ENCODE results near the gene TBX18. TPM values are rescaled to one million over a fixed set of nuclear protein-coding genes. Genes with fewer than 3 reads are reported as not detected.

The TBX18 gene
- total and polyA plus RNA-seq, 10 of the 15 experiments (the other 5 are each of a cell fraction or from before 2014, with no cell fraction given): 0.03 to 6.1 (median 0.17) TPM; not detected in 6

DNA sequence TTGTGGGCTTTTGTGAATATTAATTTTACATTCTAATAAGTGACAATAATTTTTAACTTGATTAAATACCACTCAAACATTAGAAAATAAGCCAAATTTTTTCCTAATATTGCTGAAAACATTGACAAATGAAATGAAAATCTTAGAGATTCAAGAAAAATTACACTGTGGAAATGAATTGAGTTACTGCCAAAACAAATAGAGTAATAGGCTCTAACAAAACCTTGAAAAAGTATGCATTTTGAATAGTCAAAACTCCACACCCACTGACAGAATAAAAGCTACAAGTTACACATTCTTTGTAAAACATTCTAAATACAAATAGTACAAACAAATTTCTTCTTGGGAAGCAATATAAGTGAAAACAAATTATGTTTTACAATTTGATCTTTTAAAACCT lies 5.9 kb downstream of the TBX18 start:
- FAIRE-seq (no peak), DNase-seq (ENCODE audit: low read depth, low spot score) (no peak), ATAC-seq (no peak)
- H2AFZ ChIP-seq (ENCODE audit: control insufficient read depth, low read depth, low read length): no peak overlapping the region
- no peaks in the 10 kb centered on the region for H3K4me1 ChIP-seq (ENCODE audit: control insufficient read depth, insufficient read depth, low read length)
- BruUV-seq (replicated peaks): no TSS peak
- H4K20me1 ChIP-seq (ENCODE audit: control insufficient read depth, insufficient read depth): no peaks in the 10 kb centered on the region
- no peak overlapping the region for H3K9ac ChIP-seq (ENCODE audit: control insufficient read depth, insufficient read depth, low read length)
- no peak overlapping the region for H3K27ac ChIP-seq (ENCODE audit: control insufficient read depth, insufficient read depth)
- ChIA-PET CTCF (interaction anchor here (1.7 kb wide), 1 partner anchor 11 kb away, joined by 6 read pairs; no protein-coding TSS in a partner anchor), RAD21 (ENCODE audit: unreplicated experiment) (no interaction called here), SMC1A (ENCODE audit: uncharacterized antibody, unreplicated experiment) (no interaction called here), POLR2A (no interaction called here)
- H3K4me2 ChIP-seq (ENCODE audit: control insufficient read depth, insufficient read depth): no peak overlapping the region
- H3K9me3 ChIP-seq (replicated peaks; ENCODE audit: control insufficient read depth, insufficient read depth, low read length): no peaks in the 10 kb centered on the region; the same call in 2 of the 3 replicates
- H3K4me3 ChIP-seq: no peak overlapping the region
- no peaks in the 10 kb centered on the region for H3K79me2 ChIP-seq (ENCODE audit: control insufficient read depth, insufficient read depth, low read length)
- TF ChIP-seq, protein P1, sequence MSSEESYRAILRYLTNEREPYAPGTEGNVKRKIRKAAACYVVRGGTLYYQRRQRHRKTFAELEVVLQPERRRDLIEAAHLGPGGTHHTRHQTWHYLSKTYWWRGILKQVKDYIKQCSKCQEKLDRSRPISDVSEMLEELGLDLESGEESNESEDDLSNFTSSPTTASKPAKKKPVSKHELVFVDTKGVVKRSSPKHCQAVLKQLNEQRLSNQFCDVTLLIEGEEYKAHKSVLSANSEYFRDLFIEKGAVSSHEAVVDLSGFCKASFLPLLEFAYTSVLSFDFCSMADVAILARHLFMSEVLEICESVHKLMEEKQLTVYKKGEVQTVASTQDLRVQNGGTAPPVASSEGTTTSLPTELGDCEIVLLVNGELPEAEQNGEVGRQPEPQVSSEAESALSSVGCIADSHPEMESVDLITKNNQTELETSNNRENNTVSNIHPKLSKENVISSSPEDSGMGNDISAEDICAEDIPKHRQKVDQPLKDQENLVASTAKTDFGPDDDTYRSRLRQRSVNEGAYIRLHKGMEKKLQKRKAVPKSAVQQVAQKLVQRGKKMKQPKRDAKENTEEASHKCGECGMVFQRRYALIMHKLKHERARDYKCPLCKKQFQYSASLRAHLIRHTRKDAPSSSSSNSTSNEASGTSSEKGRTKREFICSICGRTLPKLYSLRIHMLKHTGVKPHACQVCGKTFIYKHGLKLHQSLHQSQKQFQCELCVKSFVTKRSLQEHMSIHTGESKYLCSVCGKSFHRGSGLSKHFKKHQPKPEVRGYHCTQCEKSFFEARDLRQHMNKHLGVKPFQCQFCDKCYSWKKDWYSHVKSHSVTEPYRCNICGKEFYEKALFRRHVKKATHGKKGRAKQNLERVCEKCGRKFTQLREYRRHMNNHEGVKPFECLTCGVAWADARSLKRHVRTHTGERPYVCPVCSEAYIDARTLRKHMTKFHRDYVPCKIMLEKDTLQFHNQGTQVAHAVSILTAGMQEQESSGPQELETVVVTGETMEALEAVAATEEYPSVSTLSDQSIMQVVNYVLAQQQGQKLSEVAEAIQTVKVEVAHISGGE (CRISPR knock-in tag; IDR thresholded peaks at IDR 0.05): no peak
- TF ChIP-seq RAD21 (IDR thresholded peaks at IDR 0.05; ENCODE audit: insufficient read depth, low read depth, low read length): no peak
- TF ChIP-seq PAX5 (IDR thresholded peaks at IDR 0.05; ENCODE audit: borderline replicate concordance, low read depth, low read length): no peak
- no peak for TF ChIP-seq HDAC6 (IDR thresholded peaks at IDR 0.05; ENCODE audit: unreplicated experiment)
- no peak for TF ChIP-seq RBBP5 (conservative IDR thresholded peaks at IDR 0.05)
- no peak for TF ChIP-seq NBN (IDR thresholded peaks at IDR 0.05)
- TF ChIP-seq, protein P2, sequence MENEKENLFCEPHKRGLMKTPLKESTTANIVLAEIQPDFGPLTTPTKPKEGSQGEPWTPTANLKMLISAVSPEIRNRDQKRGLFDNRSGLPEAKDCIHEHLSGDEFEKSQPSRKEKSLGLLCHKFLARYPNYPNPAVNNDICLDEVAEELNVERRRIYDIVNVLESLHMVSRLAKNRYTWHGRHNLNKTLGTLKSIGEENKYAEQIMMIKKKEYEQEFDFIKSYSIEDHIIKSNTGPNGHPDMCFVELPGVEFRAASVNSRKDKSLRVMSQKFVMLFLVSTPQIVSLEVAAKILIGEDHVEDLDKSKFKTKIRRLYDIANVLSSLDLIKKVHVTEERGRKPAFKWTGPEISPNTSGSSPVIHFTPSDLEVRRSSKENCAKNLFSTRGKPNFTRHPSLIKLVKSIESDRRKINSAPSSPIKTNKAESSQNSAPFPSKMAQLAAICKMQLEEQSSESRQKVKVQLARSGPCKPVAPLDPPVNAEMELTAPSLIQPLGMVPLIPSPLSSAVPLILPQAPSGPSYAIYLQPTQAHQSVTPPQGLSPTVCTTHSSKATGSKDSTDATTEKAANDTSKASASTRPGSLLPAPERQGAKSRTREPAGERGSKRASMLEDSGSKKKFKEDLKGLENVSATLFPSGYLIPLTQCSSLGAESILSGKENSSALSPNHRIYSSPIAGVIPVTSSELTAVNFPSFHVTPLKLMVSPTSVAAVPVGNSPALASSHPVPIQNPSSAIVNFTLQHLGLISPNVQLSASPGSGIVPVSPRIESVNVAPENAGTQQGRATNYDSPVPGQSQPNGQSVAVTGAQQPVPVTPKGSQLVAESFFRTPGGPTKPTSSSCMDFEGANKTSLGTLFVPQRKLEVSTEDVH (IDR thresholded peaks at IDR 0.05; ENCODE audit: low read depth, partially characterized antibody): no peak
- no peak for TF ChIP-seq MXI1 (IDR thresholded peaks at IDR 0.05; ENCODE audit: low read depth, low read length)
- no peak for TF ChIP-seq MEF2B (IDR thresholded peaks at IDR 0.05; ENCODE audit: partially characterized antibody, poor library complexity, severe bottlenecking)
- TF ChIP-seq TBL1XR1 (IDR thresholded peaks at IDR 0.05; ENCODE audit: low read depth, low read length): no peak
- TF ChIP-seq ZNF384 (IDR thresholded peaks at IDR 0.05; ENCODE audit: borderline replicate concordance, low read depth, low read length): no peak
- no peak for TF ChIP-seq FOXK2 (IDR thresholded peaks at IDR 0.05)
- TF ChIP-seq ZBED1 (IDR thresholded peaks at IDR 0.05; ENCODE audit: borderline replicate concordance): no peak
- no peak for TF ChIP-seq NFYB (IDR thresholded peaks at IDR 0.05; ENCODE audit: insufficient read depth, low read depth, low read length)
- no peak for TF ChIP-seq RELA (IDR thresholded peaks at IDR 0.05; ENCODE audit: borderline replicate concordance, partially characterized antibody)
- TF ChIP-seq, protein P3, sequence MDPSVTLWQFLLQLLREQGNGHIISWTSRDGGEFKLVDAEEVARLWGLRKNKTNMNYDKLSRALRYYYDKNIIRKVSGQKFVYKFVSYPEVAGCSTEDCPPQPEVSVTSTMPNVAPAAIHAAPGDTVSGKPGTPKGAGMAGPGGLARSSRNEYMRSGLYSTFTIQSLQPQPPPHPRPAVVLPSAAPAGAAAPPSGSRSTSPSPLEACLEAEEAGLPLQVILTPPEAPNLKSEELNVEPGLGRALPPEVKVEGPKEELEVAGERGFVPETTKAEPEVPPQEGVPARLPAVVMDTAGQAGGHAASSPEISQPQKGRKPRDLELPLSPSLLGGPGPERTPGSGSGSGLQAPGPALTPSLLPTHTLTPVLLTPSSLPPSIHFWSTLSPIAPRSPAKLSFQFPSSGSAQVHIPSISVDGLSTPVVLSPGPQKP (IDR thresholded peaks at IDR 0.05; ENCODE audit: low read depth, low read length): no peak
- in situ Hi-C loops (cut with MboI) (no loop called here), intact Hi-C loops (cut with micrococcal nuclease; ENCODE audit: unreplicated experiment) (no loop called here)
- H3K36me3 ChIP-seq (ENCODE audit: control insufficient read depth in 2 of 2, insufficient read depth in 2 of 2, low read length in 1 of 2): no peaks in the 10 kb centered on the region
- H3K27me3 ChIP-seq (replicated peaks in 1 of 2; ENCODE audit: control insufficient read depth in 2 of 2, insufficient read depth in 2 of 2, low read length in 1 of 2): peaks cover 6 to 8% of the 10 kb centered on the region in 2 experiments; a peak in 3 of 4 replicates

Measured in GM12878 (cell line).